Measurements from ENCODE around the gene MRPS18C.
"Not testable (repeated sequence)": the region's sequence is repeated elsewhere in the genome, so short reads cannot be mapped to it uniquely, and the experiment has no call there.

The MRPS18C gene

DNA sequence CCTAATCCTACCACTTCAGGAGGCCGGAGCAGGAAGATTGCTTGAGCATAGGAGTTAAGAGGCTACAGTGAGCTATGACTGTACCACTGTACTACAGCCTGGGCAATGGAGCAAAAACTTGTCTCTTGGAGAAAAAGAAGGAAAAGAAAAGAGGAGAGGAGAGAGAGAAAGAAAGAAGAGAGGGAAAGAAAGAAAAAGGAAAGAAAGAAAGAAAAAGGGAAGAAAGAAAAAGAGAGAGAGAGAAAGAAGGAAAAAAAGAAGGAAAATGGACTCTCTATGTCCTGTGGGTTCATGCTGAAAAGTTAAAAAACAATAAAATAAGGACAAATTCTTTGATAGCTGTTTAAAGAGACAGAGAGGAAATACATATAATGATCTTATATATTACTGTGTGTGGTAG lies 42.3 kb downstream of the MRPS18C start:
- DNase-seq = no peak

DNA sequence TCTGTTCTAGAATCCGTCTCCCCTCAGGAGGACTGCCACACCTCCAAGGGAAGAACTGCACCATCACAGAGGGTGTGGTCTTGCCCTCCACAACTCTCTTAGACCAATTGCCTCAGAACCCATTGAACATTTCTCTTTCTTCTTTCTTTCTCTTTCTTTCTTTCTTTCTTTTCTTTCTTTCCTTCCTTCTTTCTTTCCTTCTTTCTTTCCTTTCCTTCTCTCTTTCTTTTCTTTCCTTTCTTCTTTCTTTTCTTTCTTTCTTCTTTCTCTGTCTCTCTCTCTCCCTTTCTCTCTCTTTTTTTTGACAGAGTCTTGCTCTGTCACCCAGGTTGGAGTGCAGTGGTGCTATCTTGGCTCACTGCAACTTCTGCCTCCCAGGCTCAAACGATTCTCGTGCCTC lies 45.8 kb downstream of the MRPS18C start:
- not testable (repeated sequence) for DNase-seq

DNA sequence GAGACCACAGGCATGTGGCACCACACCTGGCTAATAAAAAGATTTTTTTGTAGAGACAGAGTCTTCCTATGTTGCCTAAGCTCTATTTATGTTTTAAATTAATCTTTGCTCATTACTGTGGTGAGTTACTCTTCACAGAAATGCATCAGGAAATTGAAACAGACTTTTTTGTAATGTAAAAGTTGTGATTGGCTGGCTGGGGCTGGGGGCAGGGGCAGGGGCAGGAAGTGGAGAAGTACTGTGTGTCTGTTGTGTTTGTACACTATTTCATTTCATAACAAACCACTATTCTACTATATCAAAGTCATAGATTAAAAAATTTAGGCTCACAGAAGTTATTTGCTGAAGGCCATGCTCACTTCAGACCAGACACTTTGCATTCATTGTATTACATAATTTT lies 48.1 kb downstream of the MRPS18C start:
- no peak for DNase-seq

DNA sequence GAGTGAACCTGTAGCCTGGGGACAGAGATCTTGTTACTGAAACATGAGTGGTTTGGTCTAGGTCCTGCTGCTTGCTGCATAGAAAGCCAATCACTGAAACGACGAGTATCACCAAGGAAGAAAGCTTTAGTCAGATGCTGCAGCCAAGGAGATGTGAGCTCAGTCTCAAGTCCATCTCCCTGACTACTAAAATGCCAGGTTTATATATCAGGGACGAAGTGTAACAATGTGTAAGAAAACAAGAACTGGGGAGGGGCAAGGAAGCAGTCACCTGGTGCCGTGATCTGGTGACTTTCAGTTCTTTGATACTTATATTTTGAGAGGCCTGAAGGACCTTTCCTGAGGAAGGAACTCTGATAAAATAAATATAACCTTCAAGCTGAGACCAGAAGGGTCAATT lies 48.6 kb downstream of the MRPS18C start:
- DNase-seq = no peak

DNA sequence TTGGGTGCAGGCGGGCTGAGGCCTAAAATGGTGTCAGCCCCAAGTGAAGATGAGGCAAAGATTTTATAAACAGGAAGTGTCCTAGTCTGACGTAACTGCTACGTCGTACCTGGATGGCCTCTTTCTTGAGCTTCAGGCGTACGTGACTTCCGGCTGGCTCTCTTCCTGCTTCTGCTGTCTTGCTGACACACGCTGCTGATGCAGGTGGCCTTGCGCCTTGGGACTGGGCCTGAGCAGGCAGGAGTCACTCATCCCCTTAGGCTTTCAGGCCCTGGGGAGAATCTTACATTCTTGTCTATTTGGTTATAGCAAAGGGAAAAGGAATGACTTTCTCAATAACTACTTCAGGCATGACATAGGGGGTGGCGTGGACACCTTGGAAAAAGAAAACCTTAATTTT lies 49.1 kb downstream of the MRPS18C start:
- no peak for DNase-seq

DNA sequence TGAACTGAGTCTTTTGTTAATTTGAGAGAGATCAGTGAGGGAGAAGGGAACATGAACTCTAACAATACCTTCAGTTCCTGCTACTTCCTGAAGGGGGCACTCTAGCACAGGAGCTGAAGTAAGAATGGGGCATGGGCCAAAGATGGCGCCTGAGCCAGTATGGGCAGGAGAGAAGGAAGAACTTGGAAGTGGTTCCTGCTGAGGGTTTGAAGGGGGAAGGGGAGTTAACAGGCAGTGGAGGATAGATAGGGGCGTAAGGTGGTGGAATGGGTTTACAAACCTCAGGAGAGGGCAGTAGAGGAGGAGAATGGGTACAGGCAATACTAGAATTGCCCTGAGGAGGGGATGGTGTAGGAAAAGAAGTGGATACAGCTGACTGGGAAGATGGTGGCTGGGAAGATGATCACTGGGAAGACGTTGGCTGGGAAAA lies 53.3 kb downstream of the MRPS18C start:
- DNase-seq = not testable (repeated sequence)

DNA sequence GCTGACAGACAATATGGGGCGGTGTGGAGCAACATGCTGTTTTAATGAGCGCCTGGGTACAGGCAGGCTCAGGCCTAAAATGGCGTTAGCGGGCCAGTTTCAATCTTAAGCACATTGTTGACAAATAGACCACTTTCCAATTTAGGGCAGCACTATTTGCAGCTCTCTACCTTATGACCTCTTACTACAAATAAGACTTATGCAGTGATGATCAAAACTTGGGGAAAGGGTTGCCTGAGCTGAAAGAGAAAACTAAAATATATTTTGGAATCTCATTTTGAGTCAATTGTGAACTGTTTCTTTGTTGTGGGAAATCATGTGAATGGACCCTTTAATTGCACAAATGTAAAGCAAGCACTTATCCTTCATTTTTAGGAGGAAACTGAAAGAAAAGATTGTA lies 54.6 kb downstream of the MRPS18C start:
- DNase-seq = no peak
